ENCODE data around the gene RGL1. TPM values are rescaled to one million over a fixed set of nuclear protein-coding genes. Genes with fewer than 3 reads are reported as not detected.

The RGL1 gene
- total RNA-seq, 2 donors from 2014 or later = 22.5 to 32.7 TPM

DNA sequence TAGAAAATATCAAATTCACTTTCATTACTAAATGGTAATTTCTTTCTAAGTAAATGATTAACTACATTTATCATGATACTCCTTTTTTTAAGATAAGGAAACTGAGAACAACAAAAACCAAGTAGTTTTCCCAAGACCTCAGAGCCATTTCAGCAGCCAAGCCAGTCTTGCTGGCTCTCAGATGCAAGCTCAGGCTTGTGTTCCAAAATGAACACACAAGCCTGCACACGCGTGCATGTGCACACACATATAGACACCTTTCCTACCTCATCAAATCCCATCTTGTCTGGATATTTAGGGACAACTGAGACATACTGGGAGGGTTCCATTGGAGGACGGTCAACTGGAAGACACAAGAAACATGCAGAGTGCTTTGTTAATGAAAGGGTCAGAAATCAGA lies 149.6 kb downstream of the RGL1 start:
- intact Hi-C loops (cut with DNase I) = no loop called here
- ATAC-seq = no peak
- no peak for DNase-seq

DNA sequence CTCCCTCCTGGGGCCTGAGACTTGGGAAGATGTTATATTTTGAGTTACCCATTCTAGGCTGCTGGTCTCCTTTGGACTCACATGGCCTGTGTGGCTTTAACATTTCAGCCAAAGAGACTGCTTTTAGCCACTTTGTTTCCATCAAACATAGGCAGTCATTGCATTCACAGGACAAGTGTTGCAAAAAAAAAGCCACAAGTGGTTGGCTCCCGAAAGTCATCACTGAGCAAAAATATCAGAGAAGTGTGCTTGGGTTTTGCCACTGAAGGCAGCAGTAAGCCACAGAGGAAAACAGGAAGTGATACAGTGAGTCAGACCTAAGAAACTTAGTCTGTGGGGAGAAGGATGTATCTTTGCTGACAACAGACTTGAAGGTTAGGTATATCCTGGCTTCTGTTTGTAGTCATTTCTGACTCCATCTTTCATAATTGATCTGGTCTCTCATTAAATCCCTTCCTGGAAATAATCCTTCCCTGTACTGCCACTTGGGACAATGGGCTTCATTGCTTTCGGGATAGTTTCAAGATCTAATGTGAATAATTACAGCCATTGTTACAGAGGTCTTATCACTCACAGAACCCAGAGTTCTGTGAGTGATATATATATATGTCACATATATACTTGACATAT lies 151.8 kb downstream of the RGL1 start:
- intact Hi-C loops (cut with DNase I) = no loop called here
- DNase-seq = no peak
- peak; percentile 78 to 85 for ATAC-seq

DNA sequence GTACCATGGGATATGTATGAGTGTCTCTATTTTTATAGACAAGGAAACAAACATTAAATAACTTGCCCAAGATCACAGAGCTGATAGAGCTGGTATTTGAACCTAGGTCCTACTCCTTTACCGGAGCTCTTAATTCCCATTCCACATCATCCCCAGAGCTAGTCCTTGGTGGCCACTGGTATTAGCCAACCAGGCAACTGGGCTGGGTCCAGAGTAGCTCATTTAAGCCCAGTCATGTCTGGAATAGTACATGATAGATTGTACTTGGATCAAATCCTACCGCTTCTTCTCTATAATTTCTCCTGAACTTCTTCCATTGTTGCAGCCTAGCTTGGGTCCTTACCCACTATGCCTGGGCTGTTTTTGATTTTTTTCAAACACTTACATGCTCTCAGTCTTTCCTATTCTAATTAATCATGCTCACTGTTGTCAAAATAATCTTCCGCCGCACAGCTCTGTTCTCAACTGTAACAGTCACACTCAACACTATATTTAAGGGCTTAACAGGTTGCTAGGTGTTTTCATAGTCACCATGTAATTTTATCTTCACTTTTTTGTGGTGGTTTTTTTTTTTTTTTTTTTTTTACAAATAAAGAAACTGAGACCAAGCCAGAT lies 152.4 kb downstream of the RGL1 start:
- intact Hi-C loops (cut with DNase I) = no loop called here
- ATAC-seq (peak in 1 of 2 donors; percentile 8), DNase-seq (no peak)

DNA sequence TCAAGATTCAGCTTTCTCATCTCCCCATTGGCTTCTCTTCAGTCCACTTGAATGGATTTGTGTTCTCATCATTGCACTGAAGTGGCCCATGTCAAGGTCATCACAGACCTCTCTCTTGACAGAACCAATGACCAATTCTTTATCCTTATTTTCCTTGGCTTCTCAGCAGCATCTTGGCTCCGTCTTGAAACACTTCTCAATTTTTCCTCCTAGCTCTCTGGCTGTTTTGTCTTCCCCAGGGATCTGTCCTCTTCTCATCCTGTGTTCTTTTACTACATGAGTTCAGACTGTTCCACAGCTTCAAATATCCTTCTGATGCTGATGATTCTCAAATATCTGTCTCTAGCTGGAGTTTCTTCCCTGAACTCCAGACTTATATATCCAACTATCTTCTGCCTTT lies 154.0 kb downstream of the RGL1 start:
- ATAC-seq (peak; percentile 39 to 63), DNase-seq (no peak)
- intact Hi-C loops (cut with DNase I) = no loop called here

DNA sequence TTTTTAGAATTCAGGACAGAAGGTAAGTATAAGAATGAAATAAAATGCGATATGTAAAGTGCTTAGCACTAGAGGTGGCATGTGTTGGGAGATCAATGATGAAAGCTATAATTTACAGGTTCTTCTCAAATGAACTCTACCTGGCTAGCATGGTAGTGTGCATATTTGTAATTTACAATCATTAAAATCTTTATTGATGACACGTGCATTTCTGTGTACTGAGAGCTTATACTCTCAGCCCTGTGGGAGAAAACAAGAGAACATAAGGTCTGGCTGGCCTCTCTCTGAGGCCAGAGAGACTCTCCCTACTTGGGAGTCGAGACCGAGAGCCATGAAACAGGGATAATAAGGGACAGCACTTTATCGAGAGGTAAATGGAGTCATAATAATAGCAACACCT lies 156.2 kb downstream of the RGL1 start:
- ATAC-seq (no peak), DNase-seq (no peak)
- intact Hi-C loops (cut with DNase I) = no loop called here

DNA sequence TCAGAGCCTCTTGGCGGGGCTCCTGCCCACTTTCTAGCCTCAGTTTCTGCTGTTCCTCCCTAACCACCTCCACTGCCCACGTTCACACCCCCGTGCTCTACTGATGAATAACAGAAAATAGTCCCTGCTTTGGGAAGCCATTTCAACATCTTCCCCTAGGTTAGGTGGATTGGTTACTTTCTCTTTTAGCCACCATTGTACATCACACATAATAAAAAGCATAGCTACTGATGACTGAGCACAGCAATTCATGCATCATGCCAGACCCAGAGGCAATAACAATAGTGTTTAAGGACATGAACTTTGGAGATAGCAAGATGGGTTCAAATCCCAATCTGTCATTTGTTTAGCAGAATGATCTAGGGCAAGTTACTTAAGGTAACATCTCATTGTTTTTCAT lies 158.0 kb downstream of the RGL1 start:
- ATAC-seq (no peak), DNase-seq (no peak)
- intact Hi-C loops (cut with DNase I) = no loop called here

DNA sequence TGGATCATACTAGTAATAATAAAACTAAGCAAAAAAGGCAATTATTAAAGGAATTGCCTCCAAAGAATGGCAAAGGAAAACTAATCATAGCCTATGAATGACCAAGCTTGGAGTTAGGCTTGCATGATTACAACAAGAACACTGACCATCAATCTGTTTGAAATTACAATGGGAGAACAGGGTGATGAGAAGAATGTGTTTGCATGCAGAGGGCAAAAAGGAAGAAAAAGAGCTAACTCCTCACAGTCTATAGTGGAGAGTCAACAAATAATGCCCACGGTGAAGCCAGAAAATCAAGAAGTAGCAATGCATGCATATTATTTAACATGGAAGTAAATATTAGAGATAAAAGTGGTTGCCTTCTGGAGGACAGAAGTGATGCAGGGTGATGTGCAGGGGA lies 160.8 kb downstream of the RGL1 start:
- intact Hi-C loops (cut with DNase I) = no loop called here
- no peak for ATAC-seq

DNA sequence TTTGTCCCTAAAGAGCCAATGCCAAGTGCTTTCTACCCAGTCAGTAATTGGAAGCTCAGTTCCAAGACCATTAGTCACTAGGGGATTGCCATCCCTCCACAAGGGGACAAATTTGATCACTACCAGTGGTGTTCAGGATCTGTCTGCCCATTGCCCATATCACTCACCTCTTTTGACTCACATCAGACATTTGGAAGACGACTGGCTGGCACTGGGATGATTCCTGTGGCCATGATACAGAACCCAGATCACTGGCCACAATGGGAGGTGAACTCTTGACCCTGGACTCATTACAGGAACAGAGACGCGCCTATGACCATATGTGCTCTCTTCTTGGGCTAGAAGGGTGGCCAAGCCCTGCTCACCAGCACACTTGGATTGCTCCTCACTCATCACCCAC lies 161.6 kb downstream of the RGL1 start:
- no peak for ATAC-seq
- DNase-seq = no peak
- intact Hi-C loops (cut with DNase I) = no loop called here

More for the DNA sequence above, 160.8 kb downstream of the RGL1 start:
- no peak for DNase-seq

DNA sequence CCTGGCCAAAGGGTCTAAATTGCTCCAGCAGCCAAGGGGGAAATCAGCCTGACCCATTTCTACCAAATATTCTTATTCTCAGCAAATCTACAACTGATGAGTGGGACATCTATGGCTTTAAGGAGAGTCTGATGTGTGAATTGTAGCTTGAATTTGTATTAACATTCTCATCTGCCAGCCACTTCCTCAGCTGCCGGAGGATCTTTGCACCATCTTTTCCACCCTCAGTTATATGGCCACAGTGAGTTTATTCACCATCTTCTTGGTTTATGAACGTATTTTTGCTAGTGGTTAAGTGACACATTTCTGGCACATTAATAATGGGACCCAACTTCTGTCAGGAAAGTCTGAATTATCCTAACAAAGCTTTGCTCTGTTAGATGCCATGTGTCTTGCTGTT lies 163.0 kb downstream of the RGL1 start:
- DNase-seq (no peak), ATAC-seq (no peak)
- intact Hi-C loops (cut with DNase I) = no loop called here

DNA sequence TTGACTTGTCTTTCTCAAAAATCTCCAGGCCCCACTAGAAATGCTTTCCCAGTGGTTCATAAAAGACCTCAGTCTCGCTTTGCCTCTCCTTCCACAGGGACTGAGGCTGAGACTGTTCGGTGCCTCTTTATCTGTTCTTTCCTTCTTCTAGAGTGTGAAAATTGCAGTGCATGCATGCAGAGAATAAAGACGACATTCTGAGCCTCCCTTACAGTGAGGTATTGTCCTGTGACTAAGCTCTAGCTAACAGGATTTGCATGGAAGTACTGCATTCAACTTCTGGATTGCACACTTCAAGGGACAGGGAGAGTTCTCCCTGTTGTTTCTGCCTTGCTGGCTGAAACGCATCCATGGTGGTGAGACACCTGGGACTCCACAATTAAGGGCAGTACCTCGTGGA lies 163.5 kb downstream of the RGL1 start:
- DNase-seq (no peak), ATAC-seq (no peak)
- intact Hi-C loops (cut with DNase I) = no loop called here

DNA sequence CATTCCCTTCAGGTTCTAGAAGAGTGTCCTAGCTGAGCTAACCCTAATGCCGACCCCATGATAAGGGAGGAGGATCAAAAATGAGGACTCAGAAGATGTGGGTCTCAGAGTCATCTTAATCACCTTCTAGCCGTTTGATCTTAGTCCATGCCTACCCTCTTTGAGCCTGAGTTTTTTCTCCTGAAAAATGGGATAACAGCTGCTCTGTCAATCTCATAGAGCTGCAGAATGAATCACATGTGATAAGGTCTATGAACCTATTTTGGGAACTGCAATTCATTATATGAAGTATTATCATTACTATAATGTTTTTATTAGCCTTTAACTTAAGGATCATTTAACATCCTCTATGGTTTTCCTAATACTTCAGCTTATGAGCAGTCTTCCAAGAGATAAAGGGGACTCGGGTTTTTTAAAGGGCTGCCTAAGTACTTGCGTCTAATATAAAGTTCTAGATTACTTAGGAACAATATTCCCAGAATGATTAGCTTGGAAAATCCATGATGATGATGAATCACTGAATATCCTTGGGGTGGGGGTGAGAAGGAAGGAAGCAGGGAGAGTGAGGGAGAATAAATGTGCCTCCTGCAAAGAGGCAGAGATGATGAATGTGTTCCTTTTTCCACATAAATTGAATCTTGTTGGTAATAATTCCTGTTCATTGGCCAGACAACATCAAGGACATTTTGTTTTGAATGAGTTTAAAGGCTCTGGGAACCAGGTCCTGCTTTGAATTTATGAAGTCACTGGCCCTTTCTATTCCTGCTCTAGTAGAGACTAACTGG lies 165.8 kb downstream of the RGL1 start:
- intact Hi-C loops (cut with DNase I) = no loop called here
- DNase-seq (no peak), ATAC-seq (no peak)

DNA sequence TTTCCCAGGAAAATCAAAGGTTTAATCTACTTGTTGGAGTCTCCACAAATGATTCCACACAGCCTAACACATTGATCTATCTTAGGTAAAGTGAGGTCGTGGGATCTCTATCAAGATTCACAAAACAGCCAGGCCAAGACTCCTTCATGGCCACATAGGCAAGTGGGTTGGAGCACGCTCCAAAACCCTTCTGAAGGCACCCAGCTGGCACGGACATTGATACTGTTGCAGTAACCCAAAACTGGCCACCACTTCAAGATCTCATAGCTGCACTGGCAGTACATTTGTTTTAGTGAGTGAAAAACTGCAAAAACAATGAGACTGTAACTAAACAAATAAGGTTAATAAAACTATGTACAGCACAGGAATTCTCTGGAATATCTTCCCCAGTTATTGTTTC lies 170.7 kb downstream of the RGL1 start:
- ATAC-seq (no peak), DNase-seq (no peak)
- intact Hi-C loops (cut with DNase I) = no loop called here

DNA sequence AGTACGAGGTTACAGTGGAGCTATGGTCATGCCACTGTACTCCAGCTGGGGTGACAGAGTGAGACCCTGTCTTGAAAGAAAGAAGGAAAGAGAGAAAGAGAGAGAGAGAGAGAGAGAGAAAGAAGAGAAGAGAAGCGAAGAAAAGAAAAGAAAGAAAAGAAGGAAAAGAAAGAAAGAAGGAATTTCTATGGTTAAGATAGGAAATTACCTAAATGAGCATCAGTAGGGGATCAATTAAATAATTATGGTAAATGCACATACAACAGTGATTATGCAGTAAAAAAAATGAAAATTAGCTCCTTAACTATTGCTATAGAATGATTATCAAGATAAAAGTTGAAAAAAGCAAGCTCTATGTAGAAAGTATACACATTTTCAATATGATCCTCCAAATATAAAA lies 172.8 kb downstream of the RGL1 start:
- DNase-seq = no peak
- ATAC-seq = no peak
- intact Hi-C loops (cut with DNase I) = no loop called here

Other genes starting within 250 kb of the RGL1 start
- gene NCF2, start 214.7 kb upstream of the RGL1 start, total RNA-seq = 10 to 100 TPM in 1 of 2 donors, 1 to 10 TPM in 1; 9.7 to 16.0 TPM
- gene ARPC5, start 169.3 kb upstream of the RGL1 start, total RNA-seq = 10 to 100 TPM; 62.0 to 71.4 TPM
- gene APOBEC4, start 151.8 kb upstream of the RGL1 start, total RNA-seq = not detected
- 1 to 10 TPM; 3.8 to 4.9 TPM for gene COLGALT2, start 232.6 kb downstream of the RGL1 start, total RNA-seq
- 10 to 100 TPM; 20.2 to 23.6 TPM for gene TSEN15, start 246.6 kb downstream of the RGL1 start, total RNA-seq